ENCODE measurements around the gene KCNJ6.

KCNJ6 gene

DNA sequence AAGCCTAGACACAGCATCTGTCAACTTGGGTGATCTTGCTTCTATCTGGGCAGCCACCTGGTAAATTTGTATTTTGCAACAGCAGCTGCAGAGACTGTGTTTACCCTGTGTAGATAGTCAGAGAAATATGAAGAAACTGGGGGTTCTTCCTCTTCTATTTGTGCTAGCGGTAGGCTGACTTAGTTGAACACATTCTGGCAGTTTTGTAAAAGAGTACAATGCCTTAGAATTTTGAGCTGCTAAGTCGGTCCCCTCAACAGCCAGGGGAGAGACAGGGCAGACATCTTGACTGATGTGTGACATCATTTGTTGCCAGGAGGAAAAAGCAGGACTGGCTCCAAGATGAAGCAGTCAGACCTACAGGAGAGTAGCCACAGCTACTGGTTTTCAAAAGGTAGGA, 53.7 kb downstream of the KCNJ6 start:
- TF ChIP-seq, protein P1, sequence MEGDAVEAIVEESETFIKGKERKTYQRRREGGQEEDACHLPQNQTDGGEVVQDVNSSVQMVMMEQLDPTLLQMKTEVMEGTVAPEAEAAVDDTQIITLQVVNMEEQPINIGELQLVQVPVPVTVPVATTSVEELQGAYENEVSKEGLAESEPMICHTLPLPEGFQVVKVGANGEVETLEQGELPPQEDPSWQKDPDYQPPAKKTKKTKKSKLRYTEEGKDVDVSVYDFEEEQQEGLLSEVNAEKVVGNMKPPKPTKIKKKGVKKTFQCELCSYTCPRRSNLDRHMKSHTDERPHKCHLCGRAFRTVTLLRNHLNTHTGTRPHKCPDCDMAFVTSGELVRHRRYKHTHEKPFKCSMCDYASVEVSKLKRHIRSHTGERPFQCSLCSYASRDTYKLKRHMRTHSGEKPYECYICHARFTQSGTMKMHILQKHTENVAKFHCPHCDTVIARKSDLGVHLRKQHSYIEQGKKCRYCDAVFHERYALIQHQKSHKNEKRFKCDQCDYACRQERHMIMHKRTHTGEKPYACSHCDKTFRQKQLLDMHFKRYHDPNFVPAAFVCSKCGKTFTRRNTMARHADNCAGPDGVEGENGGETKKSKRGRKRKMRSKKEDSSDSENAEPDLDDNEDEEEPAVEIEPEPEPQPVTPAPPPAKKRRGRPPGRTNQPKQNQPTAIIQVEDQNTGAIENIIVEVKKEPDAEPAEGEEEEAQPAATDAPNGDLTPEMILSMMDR (IDR thresholded peaks at IDR 0.05): no peak

DNA sequence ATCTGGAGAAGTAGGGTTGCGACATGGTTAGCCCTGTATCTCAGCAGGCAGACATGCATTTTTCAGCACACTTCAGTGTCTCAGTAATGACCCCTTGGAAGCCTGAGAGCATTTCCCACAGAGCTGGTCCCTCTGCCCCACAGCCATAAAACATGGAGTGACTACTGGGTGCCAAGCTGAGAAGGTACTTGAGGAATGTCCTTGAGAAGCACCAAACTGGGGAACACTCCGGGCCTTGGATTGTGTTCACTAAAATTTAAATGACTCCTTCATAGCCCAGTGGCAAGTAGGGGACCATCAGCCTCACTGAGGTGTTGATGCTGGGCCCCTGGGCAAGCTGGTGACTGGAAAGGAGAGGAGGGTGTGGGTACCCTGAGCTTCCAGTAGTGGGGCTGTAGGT, 54.7 kb downstream of the KCNJ6 start:
- TF ChIP-seq, protein P1 (IDR thresholded peaks at IDR 0.05): no peak

DNA sequence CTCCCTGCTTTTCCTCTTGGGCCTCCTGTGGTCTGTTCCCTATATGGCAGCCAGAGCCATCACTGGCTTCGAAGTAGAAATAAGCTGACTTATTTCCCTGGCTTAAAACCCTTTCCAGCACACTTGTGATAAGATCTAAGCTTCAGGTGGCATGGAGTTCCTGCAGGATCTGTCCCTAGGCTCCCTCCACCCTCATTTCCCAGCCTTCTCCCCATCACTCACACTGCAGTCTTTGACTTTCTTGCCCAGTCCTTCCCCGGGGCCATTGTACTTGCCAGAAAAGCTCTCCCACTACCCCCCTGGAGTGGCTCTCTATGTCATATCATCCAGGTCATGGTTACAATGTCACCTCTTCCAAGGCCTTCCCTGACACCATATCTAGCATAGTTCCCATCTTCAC, 55.8 kb downstream of the KCNJ6 start:
- TF ChIP-seq, protein P1 (IDR thresholded peaks at IDR 0.05): no peak

DNA sequence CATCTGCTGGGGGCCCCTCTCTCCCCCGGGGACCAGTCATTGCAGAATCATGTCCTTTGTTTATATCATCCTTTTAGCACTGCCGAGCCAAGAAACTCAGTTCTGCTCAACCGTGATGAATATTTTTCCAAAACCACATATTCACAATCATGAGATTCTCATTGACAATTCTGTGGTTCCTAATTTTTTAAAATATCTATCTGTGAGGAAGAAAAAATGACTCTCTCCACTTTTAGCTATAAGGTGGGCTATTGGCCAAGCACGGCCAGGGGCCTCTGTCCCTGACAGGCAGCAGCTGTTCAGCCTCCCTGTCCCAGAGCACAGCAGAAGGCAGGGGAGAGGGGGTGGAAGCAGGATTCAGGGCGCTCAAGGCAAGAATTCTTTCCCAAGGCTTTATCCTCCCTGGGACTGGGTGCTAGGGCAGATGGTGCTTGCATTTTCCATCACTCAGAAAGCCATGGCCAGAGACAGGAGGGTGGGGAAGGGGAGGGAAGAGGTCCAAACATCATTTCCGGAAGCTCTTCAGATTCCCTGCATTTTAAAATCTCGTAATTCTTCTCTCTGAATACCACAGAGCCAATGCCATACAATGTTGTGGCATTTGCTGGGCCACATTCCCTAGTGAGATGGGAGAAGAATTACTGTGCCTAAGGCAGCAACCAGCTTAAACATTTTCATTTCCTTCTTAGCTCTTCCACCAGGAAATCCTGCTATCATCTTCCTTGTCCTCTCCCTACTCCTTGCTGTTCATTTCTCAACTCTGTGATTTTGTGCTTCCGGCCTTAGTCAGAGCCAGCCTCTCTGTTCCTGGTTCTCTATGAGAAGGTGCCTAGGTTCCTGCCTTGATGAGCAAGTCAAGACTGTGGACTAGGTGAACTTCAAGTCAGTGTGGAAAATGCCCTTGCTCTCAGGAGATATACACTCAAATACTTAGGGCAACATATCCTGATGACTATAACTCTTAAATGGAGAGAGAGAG, 60.3 kb downstream of the KCNJ6 start:
- TF ChIP-seq, protein P1 (IDR thresholded peaks at IDR 0.05): no peak

DNA sequence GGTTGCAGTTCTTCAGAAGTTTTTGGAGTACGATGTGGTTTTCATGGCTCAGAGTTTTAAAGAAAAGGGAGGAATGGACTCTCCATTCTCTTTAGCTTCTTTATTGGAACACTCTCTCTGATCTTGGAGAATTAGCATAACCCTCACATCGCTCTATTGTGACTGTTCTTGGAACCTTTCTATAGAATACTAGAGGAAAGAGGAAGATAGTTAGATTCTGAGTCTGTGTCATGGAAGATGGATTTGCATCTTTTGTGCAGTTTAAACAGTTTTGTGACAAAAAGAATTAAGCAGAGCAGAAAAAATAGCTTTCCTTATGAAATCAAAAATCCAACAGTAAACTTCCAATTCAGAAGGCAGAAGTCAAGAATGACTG, 61.0 kb downstream of the KCNJ6 start:
- TF ChIP-seq, protein P1 (IDR thresholded peaks at IDR 0.05): no peak

DNA sequence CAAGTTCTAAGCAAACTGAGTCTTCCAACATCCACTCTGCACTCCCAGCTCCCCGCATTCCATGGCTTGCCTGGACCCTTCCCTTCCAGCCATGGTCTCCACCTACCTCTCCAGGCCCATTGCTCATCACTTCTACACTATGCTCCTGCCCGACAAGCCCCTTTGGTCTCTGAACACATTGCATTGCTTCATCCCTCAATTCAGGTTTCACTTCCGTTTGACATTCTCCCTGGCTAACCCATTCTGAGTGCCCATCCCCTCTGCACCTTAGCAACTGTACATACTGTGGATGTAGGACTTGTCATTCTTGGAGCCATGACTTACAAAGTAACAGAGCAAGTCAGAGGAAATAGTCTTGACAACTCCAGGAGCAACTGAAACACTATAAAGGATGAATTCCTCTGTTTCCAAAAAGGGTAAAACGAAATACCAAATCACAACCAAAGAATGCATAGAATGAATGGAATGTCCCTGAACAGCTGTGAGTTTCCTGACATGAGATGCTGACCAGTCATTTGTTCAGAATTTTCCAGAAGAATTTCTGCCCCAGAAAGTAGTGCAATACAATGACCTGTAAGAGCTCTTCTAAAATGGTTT, 66.7 kb downstream of the KCNJ6 start:
- TF ChIP-seq, protein P1 (IDR thresholded peaks at IDR 0.05): no peak

DNA sequence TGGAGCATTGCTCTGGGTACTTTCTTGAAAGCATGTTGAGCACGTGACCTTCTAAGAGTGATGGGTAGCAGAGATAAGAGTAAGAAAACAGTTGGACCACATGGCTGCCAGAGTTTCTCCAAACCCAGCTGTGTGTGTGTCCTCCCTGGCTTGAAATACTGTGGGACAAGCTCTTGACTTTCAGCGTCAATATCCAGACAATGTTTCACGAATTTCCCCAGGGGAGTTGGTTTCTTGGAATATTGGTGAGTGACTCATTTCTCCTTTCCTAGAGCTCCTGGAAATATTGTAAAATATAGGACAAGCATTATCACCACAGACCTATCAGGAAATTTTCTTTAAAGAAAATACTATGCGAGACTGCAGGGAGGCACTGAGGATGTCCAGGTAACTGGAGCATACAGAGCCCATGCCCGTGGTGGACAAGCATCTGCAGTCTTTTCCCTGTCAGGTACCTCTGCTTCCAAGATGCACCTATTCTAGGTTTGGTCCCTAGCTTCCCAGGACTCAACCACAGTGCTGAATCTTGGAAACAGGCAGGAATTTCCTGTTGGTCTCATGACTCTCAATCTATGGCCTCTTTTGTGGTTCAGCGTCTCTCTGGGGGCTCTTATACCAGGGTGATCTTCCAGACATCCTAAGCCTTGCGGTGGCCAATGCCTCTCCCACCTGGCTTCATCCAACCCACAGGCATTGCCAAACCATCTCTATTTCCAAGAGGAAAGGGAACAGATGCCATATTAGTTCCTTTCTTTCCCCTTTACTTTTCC, 67.4 kb downstream of the KCNJ6 start:
- TF ChIP-seq, protein P1 (IDR thresholded peaks at IDR 0.05): no peak

Data from LNCAP (cell line).